Hindlimb muscle (tissue), 1 donor: Measurements from ENCODE around the gene SRCAP. TPM values are rescaled to one million over a fixed set of nuclear protein-coding genes. Genes with fewer than 3 reads are reported as not detected.
"Not testable (repeated sequence)": the region's sequence is repeated elsewhere in the genome, so short reads cannot be mapped to it uniquely, and the experiment has no call there.

Source experiments
- DNase-seq: peaks from one replicate; pipeline ENCODE4 v3.0.0-alpha.2; 2013
- polyA plus RNA-seq: library from polyadenylated mRNA; unstranded; fragments of 120-200 nt; gene quantifications from one replicate; pipeline ENCODE4 v1.2.1, GENCODE V29; 2013; ENCODE audit not compliant: insufficient read length

The SRCAP gene
- polyA plus RNA-seq, 1 donor: 36.1 TPM

DNA sequence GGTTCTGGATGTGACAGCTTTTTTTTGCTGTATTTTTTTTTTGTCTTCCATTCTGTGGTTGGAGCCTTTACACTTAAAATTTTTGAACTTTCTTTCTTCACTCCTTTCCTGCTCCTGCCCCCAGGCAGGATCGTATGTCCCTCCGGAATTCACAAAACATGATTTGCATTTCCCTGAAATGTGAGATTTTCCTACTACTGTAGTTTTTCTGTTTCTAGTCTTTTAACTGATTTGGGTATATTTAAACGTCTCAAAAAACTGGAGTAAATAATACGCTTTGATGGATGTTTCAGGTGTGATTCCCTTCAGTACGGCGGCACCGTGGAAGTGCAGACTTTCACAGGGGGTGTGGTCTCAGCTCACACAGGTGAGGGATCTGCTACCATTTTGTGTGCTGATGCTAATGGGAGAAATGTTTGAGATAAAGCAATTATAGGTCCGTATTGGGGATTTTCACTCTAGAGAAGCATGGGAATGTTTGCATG lies 686 bp downstream of the SRCAP start:
- DNase-seq: no peak

DNA sequence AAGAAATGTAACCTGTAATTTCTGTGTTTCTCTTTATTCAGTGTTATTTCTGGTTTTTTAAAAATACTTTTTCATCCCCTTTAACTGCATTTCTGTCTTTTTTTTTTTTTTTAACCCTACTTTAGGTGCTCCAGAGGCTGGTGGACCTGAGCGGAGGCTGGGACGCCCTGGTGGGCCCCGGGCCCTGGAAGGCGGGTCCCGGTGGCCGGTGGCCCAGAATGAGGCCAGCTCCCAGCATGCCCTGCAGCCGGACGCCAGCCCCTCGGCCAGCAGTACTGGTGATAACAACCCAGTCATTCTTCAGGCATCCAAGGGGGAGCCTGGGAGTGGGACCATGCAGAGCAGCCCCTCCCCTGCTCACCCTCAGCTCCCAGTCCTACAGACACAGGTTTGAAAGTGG lies 1.5 kb downstream of the SRCAP start:
- no peak for DNase-seq

GRCh38 chr16:30700971-30701370 lies 2.0 kb downstream of the SRCAP start:
- DNase-seq: no peak

DNA sequence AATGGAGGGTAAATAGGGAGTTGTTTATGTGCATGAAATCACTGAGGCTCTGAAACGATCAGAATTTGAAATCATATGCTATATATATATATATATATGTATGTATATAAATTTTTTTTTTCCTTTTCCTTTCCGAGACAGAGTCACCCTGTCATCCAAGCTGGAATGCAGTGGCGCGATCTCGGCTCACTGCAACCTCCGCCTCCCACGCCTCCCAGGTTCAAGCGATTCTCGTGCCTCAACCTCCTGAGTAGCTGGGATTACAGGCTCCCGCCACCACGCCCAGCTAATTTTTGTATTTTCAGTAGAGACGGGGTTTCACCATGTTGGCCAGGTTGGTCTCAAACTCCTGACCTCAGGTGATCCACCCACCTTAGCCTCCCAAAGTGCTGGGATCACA lies 4.1 kb downstream of the SRCAP start:
- DNase-seq: not testable (repeated sequence)

DNA sequence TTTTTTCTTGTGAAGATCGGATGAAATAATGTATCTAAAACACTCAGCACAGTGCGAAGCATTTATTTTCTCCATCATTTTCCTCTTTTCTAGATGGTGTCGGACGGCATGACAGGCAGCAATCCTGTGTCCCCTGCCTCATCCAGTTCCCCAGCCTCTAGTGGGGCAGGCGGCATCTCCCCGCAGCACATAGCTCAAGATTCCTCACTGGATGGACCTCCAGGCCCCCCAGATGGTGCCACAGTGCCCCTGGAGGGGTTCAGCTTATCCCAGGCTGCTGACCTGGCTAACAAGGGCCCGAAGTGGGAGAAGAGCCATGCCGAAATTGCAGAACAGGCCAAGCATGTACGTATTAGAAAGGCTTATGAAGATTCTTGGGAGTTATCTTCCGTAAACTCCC lies 5.0 kb downstream of the SRCAP start:
- DNase-seq: no peak

DNA sequence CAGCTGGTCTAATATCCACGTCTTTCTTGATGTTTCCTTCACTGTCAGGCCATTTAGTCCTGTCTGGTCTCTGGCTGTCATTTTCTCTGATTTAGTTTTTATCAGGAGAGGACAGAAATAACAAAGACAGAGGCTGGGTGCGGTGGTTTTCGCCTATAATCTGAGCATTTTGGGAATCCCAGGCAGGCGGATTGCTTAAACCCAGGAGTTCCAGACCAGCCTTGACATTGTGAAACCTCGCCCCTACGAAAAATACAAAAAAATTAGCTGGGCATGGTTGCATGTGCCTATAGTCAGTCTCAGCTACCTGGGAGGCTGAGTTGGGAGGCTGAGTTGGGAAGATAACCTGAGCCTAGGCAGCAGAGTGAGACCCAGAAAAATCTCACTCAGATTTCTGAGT lies 7.1 kb downstream of the SRCAP start:
- no peak for DNase-seq

GRCh38 chr16:30710971-30711370 lies 12.0 kb downstream of the SRCAP start:
- no peak for DNase-seq

DNA sequence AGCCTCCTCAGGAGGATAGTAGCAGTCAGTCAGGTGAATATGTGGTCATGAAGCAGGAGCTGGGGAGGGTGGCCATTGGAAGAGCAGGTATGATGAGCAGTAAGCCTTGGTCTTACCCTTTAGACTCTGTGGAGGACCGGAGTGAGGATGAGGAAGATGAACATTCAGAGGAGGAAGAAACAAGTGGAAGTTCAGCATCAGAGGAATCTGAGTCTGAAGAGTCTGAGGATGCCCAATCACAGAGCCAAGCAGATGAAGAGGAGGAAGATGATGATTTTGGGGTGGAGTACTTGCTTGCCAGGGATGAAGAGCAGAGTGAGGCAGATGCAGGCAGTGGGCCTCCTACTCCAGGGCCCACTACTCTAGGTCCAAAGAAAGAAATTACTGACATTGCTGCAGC lies 12.7 kb downstream of the SRCAP start:
- DNase-seq: no peak

GRCh38 chr16:30715750-30716445 lies 16.9 kb downstream of the SRCAP start:
- DNase-seq: no peak

DNA sequence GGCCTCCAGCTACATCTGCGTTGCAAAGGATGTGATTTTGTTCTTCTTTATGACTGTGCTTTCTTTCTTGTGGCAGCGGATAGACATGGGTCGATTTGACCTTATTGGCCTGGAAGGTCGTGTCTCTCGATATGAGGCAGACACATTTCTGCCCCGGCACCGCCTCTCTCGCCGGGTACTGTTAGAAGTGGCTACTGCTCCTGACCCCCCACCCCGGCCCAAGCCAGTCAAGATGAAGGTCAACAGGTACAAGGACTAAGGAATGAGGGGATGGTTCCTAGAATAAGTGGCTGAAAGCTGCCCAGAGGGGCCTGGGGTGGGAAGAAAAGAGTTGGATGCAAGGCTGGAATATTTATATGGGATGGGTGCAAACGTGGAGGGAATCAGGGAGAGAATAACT lies 21.1 kb downstream of the SRCAP start:
- no peak for DNase-seq

DNA sequence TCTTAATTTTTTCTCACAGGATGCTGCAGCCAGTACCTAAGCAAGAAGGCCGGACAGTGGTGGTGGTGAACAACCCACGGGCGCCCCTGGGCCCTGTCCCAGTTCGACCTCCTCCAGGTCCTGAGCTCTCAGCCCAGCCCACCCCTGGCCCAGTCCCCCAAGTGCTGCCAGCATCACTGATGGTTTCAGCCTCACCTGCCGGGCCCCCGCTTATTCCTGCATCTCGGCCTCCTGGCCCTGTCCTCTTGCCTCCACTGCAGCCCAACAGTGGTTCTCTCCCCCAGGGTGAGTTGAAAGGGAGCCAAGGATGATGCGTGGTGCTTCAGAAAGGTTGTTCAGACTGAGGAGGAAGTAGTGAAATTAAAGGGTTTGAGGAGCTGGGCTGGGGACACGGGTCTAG lies 21.7 kb downstream of the SRCAP start:
- DNase-seq: no peak

DNA sequence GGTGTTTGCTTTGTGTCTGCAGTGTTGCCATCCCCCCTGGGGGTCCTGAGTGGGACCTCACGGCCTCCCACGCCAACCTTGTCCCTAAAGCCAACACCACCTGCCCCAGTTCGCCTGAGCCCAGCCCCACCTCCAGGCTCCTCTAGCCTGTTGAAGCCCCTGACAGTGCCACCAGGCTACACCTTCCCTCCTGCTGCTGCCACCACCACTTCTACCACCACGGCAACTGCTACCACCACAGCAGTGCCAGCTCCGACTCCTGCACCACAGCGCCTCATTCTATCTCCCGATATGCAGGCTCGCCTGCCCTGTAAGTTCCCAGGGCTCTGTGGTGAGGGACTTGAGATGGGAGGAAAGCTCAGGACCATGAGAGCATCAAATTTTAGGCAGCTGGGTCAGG lies 22.2 kb downstream of the SRCAP start:
- no peak for DNase-seq

GRCh38 chr16:30721606-30722005 lies 22.6 kb downstream of the SRCAP start:
- no peak for DNase-seq

- no peak for DNase-seq
Observed at GRCh38 chr16:30722443-30722842, 23.5 kb downstream of the SRCAP start.

GRCh38 chr16:30722916-30723315 lies 23.9 kb downstream of the SRCAP start:
- no peak for DNase-seq

- DNase-seq: no peak
Observed at GRCh38 chr16:30723725-30724355, 24.9 kb downstream of the SRCAP start.

GRCh38 chr16:30724641-30725417 lies 25.9 kb downstream of the SRCAP start:
- DNase-seq: no peak

DNA sequence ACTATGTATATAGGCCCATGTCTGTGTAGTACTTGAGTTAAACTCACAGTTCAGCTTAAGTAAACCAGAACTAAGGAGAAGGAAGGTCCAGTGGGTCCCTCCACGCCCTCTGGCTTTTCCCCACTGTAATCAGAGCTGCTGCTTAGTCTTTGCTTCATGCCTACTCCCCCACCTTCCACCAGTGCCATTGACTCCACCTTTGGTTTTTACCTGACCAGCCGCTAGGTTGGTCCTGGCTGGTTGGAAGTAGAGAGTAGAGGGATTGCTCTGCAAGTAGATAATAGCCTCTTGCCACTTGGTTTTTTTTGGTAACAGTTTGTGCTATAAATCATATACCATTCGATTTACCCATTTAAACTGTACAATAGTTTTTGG lies 26.4 kb downstream of the SRCAP start:
- DNase-seq: no peak

DNA sequence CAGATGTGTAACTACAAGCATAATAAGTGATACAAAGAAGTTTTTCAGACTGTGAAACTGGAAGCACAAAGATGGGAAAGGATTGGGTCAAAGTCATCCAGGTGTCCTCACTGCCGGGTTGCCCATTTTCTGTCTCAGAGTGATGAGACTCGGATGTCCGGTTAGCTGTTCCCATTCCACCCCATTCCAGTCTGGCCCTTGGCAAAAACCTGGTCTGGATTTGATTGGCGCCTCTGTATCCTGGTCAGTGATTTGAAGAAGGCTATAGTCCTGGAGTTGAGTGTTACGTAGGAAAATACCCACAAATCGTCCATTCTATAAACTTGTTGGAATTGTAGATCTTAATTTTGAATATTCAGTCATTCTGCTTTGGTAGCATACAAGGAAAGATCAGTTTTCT lies 29.4 kb downstream of the SRCAP start:
- no peak for DNase-seq

DNA sequence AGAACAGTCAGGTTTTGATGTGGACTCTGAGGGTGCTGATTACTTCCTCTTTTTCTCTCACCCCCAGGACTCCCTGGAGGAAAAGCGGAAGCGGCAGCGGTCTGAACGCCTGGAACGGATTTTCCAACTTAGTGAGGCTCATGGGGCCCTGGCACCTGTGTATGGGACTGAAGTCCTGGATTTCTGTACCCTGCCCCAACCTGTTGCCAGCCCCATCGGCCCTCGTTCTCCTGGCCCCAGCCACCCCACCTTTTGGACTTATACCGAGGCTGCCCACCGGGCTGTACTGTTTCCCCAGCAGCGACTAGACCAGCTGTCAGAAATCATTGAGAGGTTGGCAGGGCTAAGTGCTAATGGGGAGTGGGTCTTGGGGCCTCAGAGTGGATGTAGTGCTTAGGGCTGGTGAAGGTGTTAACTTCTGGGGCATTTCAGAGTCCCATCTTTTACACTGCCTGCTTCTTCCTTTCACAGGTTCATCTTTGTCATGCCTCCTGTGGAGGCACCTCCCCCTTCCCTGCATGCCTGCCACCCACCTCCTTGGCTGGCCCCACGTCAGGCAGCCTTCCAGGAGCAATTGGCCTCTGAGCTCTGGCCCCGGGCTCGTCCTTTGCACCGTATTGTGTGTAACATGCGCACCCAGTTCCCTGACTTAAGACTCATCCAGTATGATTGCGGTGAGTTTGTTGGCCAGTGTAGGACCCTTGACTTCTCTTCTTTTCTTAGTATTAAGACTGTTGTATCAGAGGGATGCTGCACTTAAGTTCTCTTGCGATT lies 30.1 kb downstream of the SRCAP start:
- no peak for DNase-seq

- DNase-seq: no peak
Observed at GRCh38 chr16:30731411-30731810, 32.4 kb downstream of the SRCAP start.

DNA sequence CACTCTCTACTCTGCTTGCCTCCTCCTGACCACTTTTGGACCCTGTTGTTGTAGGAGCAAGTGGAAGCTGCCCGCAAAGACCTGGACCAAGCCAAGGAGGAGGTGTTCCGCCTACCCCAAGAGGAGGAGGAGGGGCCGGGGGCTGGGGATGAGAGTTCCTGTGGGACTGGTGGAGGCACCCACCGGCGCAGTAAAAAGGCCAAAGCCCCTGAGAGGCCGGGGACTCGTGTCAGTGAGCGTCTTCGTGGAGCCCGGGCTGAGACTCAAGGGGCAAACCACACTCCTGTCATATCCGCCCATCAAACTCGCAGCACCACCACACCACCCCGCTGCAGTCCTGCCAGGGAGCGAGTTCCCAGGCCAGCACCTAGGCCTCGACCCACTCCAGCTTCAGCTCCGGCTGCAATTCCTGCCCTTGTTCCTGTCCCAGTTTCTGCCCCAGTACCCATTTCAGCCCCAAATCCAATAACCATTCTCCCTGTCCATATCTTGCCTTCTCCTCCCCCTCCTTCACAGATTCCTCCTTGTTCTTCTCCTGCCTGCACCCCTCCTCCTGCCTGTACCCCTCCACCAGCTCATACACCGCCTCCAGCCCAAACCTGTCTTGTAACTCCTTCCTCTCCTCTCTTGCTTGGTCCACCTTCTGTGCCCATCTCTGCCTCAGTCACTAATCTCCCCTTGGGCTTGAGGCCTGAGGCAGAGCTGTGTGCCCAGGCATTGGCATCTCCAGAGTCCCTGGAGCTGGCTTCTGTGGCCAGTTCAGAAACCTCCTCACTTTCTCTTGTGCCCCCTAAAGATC lies 38.2 kb downstream of the SRCAP start:
- DNase-seq: no peak
